Measurements from ENCODE around the gene TPRN. TPM values are rescaled to one million over a fixed set of nuclear protein-coding genes. Genes with fewer than 3 reads are reported as not detected.

Gene TPRN
- total RNA-seq, 4 donors from 2014 or later = 3.4 to 10.2 (median 6.3) TPM

- ATAC-seq = no peak
- no peak for DNase-seq
- Histone ChIP-seq H3K4me1 (peaks cover 34 to 47% of the 10 kb centered on the region in 2 donors), H3K4me3 (no peak overlapping the region), H3K27me3 (no peaks in the 10 kb centered on the region), H3K9me3 (no peaks in the 10 kb centered on the region), H3K27ac (peak overlapping the region in 1 of 4 donors; percentile 97), H3K36me3 (peaks cover 0 to 22% of the 10 kb centered on the region in 2 donors)
- no peak for TF ChIP-seq POLR2A (IDR thresholded peaks at IDR 0.05)
- no peak for TF ChIP-seq CTCF (IDR thresholded peaks at IDR 0.05 in 4 of 5, conservative IDR thresholded peaks at IDR 0.05 in 1 of 5)
- in situ Hi-C loops (cut with MboI; ENCODE audit: low sequenced_read_pairs in 4 of 4) = no loop called here
- intact Hi-C loops (cut with DNase I; ENCODE audit: low total_unique reads) = no loop called here
Observed at GRCh38 chr9:137191245-137191644, 9.3 kb downstream of the TPRN start.

GRCh38 chr9:137190315-137190856, 10.2 kb downstream of the TPRN start:
- no peaks in the 10 kb centered on the region for H3K27me3 ChIP-seq
- H3K4me1 ChIP-seq = peaks cover 39 to 54% of the 10 kb centered on the region in 2 donors
- H3K27ac ChIP-seq = peak overlapping the region; percentile 85 to 98 (median 96)
- in situ Hi-C loops (cut with MboI; ENCODE audit: low sequenced_read_pairs in 4 of 4) (no loop called here), intact Hi-C loops (cut with DNase I; ENCODE audit: low total_unique reads) (no loop called here)
- no peaks in the 10 kb centered on the region for H3K9me3 ChIP-seq
- TF ChIP-seq POLR2A (IDR thresholded peaks at IDR 0.05) (no peak), CTCF (IDR thresholded peaks at IDR 0.05 in 4 of 5, conservative IDR thresholded peaks at IDR 0.05 in 1 of 5) (no peak)
- H3K36me3 ChIP-seq = peaks cover 0 to 22% of the 10 kb centered on the region in 2 donors
- H3K4me3 ChIP-seq = peak overlapping the region in 1 of 4 donors; percentile 96
- ATAC-seq = no peak
- DNase-seq = no peak

DNA sequence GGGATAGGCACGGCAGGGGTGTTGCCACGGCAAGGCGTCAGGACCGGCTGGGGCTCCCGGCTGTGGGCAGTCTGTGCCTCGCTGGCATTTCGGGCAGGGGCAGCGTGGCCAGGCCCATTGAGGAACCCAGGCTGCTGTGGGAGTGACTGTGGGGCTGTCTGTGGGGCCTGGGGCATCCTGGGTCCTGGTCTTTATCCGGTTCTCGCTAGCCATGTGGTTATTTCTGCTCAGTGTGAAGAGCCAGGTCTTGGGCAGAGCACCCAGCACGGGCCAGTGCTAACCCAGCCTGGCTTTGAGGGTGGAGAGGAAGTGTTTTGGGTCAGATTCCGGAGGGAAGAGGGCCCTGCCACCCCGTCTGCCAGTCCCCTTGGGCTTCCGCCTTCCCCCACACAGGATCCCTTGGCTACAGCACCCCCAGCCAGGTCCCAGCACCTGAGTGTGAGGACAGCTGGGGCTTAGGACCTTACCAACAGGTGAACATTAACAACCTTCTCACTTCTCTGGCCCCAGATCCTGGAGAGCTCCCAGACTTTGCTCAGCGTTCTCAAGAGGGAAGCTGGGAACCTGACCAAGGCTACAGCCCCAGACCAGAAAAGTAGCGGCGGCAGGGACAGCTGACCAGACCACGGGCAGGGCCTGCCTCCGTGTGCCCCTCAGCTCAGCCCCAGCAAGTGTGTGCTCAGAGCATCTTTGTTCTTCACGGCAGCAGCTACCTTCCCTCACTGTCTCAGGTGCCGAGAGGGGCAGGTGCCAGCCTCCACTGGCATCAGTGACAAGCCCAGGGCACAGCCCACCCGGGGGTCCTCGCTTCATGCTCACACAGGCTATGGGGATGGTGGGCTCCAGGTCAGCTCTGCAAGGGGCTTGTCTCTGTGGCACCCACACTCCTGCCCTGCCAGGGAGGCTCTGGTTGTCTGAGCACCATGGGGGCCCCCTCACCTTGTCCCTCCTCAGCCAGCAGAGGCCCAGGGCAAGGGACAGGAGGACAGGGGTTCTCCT, 10.9 kb downstream of the TPRN start:
- no peaks in the 10 kb centered on the region for H3K27me3 ChIP-seq
- no peak for DNase-seq
- no peak for ATAC-seq
- intact Hi-C loops (cut with DNase I; ENCODE audit: low total_unique reads) (loop anchor here (2.0 kb wide), 1 partner anchor 51 kb away; the partner anchor contains the start of gene TUBB4B), in situ Hi-C loops (cut with MboI; ENCODE audit: low sequenced_read_pairs in 4 of 4) (no loop called here)
- peaks cover 39 to 52% of the 10 kb centered on the region in 2 donors for H3K4me1 ChIP-seq
- peak overlapping the region; percentile 85 to 98 (median 96) for H3K27ac ChIP-seq
- peaks cover 0 to 27% of the 10 kb centered on the region in 2 donors for H3K36me3 ChIP-seq
- H3K4me3 ChIP-seq = peak overlapping the region; percentile 68 to 100 (median 97)
- no peak for TF ChIP-seq CTCF (IDR thresholded peaks at IDR 0.05 in 4 of 5, conservative IDR thresholded peaks at IDR 0.05 in 1 of 5)
- no peak for TF ChIP-seq POLR2A (IDR thresholded peaks at IDR 0.05)
- H3K9me3 ChIP-seq = no peaks in the 10 kb centered on the region

DNA sequence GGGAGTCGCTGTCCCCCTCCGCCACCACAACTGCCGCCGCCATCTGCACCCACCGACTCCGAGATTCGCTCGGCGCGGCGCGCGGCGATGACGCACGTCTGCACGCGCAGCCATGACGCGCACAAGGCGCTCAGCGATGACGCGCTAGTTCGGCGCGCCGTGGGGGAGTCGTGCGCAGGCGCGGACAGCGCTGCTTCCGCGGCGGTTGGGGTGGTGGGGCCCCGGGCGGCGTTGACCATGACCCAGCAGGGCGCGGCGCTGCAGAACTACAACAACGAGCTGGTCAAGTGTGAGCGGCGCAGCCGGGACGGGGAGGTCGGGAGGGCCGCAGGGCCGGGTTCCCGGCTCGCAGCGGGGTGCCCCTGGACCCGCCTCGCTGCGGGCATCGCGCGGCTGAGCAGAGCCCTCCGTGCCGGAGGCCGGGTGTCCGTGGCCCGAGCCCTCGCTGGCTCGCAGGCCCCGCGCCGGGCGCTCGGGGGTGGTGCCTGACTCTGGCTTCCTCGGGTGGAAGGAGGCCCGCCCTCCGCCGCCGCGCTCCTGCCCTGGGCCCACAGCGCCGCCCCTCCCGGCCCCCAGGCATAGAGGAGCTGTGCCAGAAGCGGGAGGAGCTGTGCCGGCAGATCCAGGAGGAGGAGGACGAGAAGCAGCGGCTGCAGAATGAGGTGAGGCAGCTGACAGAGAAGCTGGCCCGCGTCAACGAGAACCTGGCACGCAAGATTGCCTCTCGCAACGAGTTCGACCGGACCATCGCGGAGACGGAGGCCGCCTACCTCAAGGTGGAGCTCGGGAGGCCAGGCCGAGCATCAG, 11.8 kb downstream of the TPRN start, which contains the start of the genes ANAPC2 and SSNA1:
TSS of gene ANAPC2 (minus strand) at position 71 of the 807 bp plus-strand sequence. CDS start at position 43, 28 bp downstream.
TSS of gene SSNA1 (plus strand) at position 187 of the 807 bp plus-strand sequence. CDS start at position 238, 51 bp downstream.
- Histone ChIP-seq H3K27me3 (no peaks in the 10 kb centered on the region), H3K27ac (peak within 1 kb of the TSS; percentile 85 to 98 (median 96)), H3K9me3 (no peaks in the 10 kb centered on the region), H3K4me3 (peak within 1 kb of the TSS; percentile 68 to 100 (median 97)), H3K4me1 (peaks cover 39 to 44% of the 10 kb centered on the region in 2 donors), H3K36me3 (peaks cover 0 to 36% of the 10 kb centered on the region in 2 donors)
- in situ Hi-C loops (cut with MboI; ENCODE audit: low sequenced_read_pairs in 4 of 4) (no loop called here), intact Hi-C loops (cut with DNase I; ENCODE audit: low total_unique reads) (loop anchor here (1.0 to 2.0 kb wide), 6 partner anchors 12 to 102 kb away; partner anchors contain the start of genes MAN1B1, NDOR1, TMEM203 and TPRN)
- peak; percentile 92 to 95 for ATAC-seq
- peak; percentile 84 to 92 for TF ChIP-seq POLR2A (IDR thresholded peaks at IDR 0.05)
- peak in 4 of 5 experiments; percentile 8 to 72 (median 38) for TF ChIP-seq CTCF (IDR thresholded peaks at IDR 0.05 in 4 of 5, conservative IDR thresholded peaks at IDR 0.05 in 1 of 5)
- DNase-seq = peak; percentile 79 to 88
